Measurements from ENCODE around the gene CAPN10. TPM values are rescaled to one million over a fixed set of nuclear protein-coding genes. Genes with fewer than 3 reads are reported as not detected.

Gene CAPN10
- total and polyA plus RNA-seq, 3 donors from 2014 or later, result 29.8 to 104 (median 66.5) TPM

- 92 to 94% methylated on average over 6 to 7 of the region's 7 CpGs for WGBS, 2 donors
Observed at GRCh38 chr2:240628507-240628807, 41.9 kb downstream of the CAPN10 start.

GRCh38 chr2:240628808-240629618 lies 42.5 kb downstream of the CAPN10 start:
- no peaks in the 10 kb centered on the region for H3K9me3 ChIP-seq
- TF ChIP-seq CTCF (IDR thresholded peaks at IDR 0.05) (no peak), POLR2A (IDR thresholded peaks at IDR 0.05) (no peak)
- H3K36me3 ChIP-seq (ENCODE audit: low read depth, missing control alignments), result no peaks in the 10 kb centered on the region
- WGBS, 2 donors, result 60 to 81% methylated on average over 8 to 20 of the region's 20 CpGs
- H3K4me3 ChIP-seq, result no peak overlapping the region
- no peak overlapping the region for H3K27ac ChIP-seq
- no peak for DNase-seq
- intact Hi-C loops (cut with DNase I; ENCODE audit: low total_unique reads), result no loop called here
- peaks cover 4% of the 10 kb centered on the region for H3K4me1 ChIP-seq
- H3K27me3 ChIP-seq, result no peaks in the 10 kb centered on the region

More at GRCh38 chr2:240628507-240628807, 41.9 kb downstream of the CAPN10 start:
- Histone ChIP-seq H3K27me3 (no peaks in the 10 kb centered on the region), H3K36me3 (ENCODE audit: low read depth, missing control alignments) (no peaks in the 10 kb centered on the region), H3K4me3 (no peak overlapping the region), H3K4me1 (peaks cover 4% of the 10 kb centered on the region), H3K9me3 (no peaks in the 10 kb centered on the region), H3K27ac (no peak overlapping the region)
- intact Hi-C loops (cut with DNase I; ENCODE audit: low total_unique reads), result no loop called here
- no peak for DNase-seq
- TF ChIP-seq CTCF (IDR thresholded peaks at IDR 0.05), result no peak
- TF ChIP-seq POLR2A (IDR thresholded peaks at IDR 0.05), result no peak

- Histone ChIP-seq H3K27ac (no peak overlapping the region), H3K9me3 (no peaks in the 10 kb centered on the region), H3K4me1 (peaks cover 4% of the 10 kb centered on the region), H3K36me3 (ENCODE audit: low read depth, missing control alignments) (no peaks in the 10 kb centered on the region), H3K27me3 (no peaks in the 10 kb centered on the region), H3K4me3 (no peak overlapping the region)
- 86 to 89% methylated on average over 3 to 5 of the region's 5 CpGs for WGBS, 2 donors
- no peak for TF ChIP-seq POLR2A (IDR thresholded peaks at IDR 0.05)
- TF ChIP-seq CTCF (IDR thresholded peaks at IDR 0.05), result no peak
- no peak for DNase-seq
- intact Hi-C loops (cut with DNase I; ENCODE audit: low total_unique reads), result no loop called here
Observed at GRCh38 chr2:240629619-240629967, 43.1 kb downstream of the CAPN10 start.

GRCh38 chr2:240629968-240630770 lies 43.6 kb downstream of the CAPN10 start:
- no peaks in the 10 kb centered on the region for H3K27me3 ChIP-seq
- no peaks in the 10 kb centered on the region for H3K9me3 ChIP-seq
- peaks cover 4% of the 10 kb centered on the region for H3K4me1 ChIP-seq
- no peak for TF ChIP-seq POLR2A (IDR thresholded peaks at IDR 0.05)
- TF ChIP-seq CTCF (IDR thresholded peaks at IDR 0.05), result no peak
- no peaks in the 10 kb centered on the region for H3K36me3 ChIP-seq (ENCODE audit: low read depth, missing control alignments)
- WGBS, 2 donors, result 97 to 100% methylated on average over 2 to 50 of the region's 50 CpGs
- H3K27ac ChIP-seq, result no peak overlapping the region
- no peak overlapping the region for H3K4me3 ChIP-seq
- intact Hi-C loops (cut with DNase I; ENCODE audit: low total_unique reads), result no loop called here
- DNase-seq, result no peak
